SIG-M5 treated with dmso at 0.1 percent for 504 hours (cell line): Measurements from ENCODE around the gene PRTN3.
"Not testable (repeated sequence)": the region's sequence is repeated elsewhere in the genome, so short reads cannot be mapped to it uniquely, and the experiment has no call there.

Source experiments
- DNase-seq: peaks from one replicate; lab custom pipeline; 2025; ENCODE audit not compliant: unreplicated experiment; lab: John Stamatoyannopoulos, UW

Gene PRTN3

DNA sequence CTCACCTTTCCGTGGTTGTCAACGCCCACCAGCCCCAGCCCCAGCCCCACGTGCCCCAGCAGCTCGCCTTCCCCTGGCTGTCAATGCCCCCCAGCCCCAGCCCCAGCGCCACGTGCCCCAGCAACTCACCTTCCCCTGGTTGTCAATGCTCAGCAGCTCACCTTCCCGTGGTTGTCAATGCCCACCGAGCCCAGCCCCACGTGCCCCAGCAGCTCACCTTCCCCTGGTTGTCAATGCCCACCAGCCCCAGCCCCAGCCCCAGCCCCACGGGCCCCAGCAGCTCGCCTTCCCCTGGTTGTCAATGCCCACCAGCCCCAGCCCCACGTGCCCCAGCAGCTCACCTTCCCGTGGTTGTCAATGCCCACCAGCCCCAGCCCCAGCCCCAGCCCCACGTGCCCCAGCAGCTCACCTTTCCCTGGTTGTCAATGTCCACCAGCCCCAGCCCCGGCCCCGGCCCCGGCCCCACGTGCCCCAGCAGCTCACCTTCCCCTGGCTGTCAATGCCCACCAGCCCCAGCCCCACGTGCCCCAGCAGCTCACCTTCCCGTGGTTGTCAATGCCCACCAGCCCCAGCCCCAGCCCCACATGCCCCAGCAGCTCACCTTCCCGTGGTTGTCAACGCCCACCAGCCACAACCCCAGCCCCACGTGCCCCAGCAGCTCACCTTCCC, 37.3 kb downstream of the PRTN3 start:
- DNase-seq: not testable (repeated sequence)

DNA sequence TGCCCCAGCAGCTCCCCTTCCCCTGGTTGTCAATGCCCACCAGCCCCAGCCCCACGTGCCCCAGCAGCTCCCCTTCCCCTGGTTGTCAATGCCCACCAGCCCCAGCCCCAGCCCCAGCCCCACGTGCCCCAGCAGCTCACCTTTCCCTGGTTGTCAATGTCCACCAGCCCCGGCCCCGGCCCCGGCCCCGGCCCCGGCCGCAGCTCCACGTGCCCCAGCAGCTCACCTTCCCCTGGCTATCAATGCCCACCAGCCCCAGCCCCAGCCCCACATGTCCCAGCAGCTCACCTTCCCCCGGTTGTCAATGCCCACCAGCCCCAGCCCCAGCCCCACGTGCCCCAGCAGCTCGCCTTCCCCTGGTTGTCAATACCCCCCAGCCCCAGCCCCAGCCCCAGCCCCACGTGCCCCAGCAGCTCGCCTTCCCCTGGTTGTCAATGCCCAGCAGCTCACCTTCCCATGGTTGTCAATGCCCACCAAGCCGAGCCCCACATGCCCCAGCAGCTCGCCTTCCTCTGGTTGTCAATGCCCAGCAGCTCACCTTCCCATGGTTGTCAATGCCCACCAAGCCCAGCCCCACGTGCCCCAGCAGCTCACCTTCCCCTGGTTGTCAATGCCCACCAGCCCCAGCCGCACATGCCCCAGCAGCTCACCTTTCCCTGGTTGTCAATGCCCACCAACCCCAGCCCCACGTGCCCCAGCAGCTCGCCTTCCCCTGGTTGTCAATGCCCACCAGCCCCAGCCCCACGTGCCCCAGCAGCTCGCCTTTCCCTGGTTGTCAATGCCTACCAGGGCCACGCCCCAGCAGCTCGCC, 38.2 kb downstream of the PRTN3 start:
- not testable (repeated sequence) for DNase-seq

DNA sequence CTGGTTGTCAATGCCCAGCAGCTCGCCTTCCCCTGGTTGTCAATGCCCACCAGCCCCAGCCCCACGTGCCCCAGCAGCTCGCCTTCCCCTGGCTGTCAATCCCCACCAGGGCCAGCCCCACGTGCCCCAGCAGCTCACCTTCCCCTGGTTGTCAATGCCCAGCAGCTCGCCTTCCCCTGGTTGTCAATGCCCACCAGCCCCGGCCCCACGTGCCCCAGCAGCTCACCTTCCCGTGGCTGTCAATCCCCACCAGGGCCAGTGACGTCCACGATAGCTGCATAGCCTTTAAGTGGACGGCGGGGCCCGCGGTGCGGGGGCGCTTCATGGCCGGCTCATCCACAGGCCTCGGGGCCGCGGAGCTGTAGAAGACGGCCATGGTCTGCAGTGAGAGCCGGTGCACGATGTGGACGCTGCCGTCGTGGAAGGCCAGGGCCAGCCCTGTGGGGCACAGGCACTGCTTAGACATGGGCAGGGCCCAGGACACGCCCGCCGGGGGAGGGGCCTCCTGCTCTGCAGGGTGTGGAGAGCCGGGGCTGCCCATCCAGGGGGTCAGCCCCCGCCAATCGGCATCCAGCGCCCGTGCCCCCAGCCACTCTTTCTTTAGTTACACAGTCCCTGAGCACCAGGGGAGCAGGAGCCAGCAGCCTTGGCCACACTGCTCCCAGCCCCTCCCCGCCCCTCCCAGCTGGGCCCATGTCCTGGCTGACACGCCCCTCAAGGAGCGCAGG, 39.1 kb downstream of the PRTN3 start:
- no peak for DNase-seq

DNA sequence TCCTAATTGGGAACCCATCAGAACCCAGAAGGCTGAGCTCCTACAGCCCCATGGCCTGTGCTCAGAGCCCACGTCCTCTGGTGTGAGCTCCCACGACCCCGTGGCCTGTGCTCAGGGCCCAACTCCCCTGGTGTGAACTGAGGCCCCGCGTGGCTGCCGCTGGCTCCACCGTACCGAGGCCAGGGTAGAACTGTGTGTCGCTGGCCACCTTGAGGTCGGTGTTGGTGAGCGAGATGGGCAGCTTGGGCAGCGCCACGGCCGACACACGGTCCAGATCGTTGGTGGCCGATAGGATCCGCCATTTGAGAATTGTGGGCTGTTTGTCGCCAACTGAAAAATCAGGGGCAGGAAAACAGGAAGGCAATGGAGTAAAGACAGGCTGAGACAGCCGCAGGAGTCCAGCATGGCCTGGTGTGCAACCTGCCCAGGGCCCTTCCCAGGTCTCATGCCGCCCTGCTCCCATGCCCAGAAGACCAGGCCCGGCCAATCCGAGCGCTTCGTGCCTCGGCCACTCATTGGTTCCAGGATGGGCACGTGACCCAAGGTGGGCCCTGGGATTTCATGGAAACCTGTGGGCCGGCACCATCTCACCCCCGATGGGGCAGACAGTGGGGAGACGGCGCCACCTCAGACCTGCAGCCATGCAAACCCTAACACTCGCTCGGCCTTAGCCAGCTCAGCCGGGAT, 40.7 kb downstream of the PRTN3 start:
- no peak for DNase-seq

DNA sequence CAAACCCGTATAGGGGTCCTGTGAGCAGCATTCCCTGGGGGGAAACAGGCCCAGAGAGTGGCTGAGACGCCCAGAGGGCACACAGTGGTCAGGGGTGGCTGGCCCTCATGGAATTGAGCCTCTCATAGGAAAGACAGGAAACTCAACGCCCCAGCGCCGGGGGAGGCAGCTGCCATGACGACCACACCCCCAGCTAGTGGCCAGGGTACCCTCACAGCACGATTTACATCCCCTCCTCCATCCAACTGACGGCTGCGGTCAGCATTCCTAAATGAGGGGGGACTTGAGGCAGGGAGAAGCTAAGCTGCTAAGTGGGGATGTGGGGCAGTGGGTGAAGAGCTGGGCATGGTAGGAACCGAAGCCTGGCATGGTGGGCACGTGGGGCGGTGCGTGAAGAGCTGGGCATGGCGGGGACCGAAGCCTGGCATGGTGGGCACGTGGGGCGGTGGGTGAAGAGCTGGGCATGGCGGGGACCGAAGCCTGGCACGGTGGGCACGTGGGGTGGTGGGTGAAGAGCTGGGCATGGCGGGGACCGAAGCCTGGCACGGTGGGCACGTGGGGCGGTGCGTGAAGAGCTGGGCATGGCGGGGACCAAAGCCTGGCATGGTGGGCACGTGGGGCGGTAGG, 42.2 kb downstream of the PRTN3 start:
- no peak for DNase-seq

DNA sequence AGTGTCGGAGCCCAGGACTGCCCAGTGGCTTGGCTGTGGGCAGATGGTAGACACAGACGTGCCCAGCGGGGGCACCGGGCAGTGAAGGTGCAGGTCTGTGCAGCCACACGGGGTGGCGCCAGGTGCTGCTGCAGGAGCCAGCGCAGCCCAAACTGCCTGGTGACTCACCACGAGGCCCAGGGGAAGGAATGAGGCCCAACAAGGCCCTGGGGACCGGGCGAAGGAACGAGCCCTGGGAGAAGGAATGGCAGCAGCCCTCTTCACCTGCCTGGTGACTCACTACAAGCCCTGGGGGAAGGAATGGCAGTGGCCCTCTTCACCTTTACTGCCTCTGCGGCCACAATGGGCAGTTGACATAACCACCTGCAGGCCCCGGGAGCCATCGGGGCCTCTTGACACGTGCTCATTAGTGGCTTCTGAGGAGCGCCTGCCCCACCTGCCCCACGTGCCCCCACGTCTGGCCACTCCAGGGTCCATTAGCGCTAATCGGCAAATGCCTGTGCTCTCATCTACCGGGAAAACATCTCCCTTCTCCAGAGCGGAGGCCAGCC, 42.9 kb downstream of the PRTN3 start:
- no peak for DNase-seq

DNA sequence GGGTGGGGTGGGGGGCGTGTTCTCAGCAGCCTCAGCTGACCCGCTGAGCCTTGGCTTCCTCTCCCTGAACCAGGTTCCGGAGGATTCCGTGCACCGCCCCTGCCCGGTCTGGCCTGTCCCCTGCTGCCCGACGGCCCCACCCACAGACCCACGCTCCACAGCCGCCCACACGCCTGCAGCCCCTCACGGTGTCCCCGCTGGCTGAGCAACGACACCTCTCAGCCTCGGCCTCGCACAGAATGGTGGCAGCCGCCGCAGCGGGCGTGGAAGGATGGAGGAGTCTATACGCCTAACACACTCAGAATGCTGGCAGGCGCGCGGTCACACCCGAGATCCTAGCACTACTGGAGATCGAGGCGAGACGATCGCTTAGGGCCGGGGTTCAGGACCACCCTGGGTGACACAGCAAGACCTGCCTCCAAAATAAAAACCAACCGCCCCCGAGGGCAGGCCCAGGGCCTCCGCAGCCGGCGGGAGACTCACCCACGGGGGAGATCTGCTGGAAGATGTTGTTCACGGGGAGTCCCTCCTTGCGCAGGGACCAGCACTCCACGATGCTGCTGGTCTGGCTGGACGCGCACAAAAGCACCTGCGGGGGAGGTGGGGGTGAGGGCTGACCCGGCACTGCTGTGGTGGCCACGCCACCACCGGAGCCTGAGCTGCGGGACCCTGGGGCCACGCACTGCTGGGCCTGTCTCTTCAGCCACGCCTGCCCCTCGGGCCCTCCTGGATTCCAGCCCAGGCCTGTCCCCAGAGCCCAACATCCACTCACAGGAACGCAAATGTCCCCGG, 43.8 kb downstream of the PRTN3 start:
- no peak for DNase-seq

DNA sequence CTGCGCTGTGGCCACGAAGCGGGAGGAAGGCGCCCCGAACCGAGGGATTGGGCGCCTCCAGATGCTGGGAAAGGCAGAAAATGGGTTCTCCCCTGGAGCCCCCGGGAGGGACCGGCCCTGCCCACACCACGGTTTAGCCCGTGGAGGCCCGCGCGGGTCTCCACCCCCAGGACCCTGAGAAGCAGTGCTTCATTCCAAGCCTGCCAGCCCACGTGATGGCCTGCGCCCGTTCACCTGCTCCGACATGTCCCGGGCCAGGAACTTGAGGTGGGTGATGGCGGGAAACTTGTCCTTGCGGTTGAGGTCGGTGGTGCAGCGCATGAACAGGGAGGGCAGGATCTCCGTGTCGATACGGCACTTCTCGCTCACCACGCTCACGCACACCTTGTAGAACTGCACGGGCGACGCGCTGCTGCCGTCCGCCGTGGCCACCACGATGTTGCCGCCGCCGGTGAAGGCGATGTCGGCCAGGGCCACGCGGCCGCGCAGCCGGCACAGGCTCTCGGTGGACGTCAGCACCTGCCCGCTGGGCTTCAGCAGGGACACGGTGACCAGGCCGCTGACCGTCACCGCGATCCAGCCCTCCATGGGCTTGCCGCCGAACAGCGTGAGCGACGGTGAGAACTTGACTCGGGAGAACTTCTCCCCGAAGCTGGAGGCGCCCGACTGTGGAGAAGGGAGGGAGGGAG, 44.9 kb downstream of the PRTN3 start:
- no peak for DNase-seq

DNA sequence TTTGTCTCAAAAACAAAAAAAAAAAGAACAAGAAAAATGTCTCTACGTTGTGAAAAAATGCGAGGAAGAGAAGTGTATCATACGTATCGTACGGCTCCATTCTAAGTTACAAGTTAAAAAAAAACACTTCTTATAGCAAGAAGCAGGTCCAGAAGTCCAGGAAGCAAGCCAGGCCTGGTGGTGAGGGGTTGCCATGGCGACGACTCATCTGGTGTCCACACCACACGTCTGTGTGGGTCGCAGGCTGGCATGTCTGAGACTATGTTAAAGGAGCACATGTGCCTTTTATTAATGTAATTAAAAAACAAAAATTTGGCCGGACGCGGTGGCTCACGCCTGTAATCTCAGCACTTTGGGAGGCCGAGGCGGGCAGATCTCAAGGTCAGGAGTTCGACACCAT, 46.3 kb downstream of the PRTN3 start:
- no peak for DNase-seq

DNA sequence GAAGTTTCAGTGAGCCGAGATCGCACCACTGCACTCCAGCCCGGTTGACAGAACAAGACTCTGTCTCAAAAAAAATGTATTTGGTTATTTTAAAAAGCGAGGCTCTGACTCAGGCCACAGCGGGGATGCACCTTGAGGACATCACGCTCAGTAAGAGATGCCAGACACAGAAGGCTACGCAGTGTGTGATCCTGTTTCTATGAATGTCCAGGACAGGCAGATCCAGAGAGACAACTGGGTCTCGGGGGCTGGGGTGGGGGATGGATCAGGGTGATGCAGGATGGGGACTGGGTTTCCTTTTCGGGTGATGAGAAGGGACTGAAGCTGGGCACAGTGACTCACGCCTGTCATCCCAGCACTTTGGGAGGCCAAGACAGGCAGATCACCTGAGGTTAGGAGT, 46.8 kb downstream of the PRTN3 start:
- no peak for DNase-seq

DNA sequence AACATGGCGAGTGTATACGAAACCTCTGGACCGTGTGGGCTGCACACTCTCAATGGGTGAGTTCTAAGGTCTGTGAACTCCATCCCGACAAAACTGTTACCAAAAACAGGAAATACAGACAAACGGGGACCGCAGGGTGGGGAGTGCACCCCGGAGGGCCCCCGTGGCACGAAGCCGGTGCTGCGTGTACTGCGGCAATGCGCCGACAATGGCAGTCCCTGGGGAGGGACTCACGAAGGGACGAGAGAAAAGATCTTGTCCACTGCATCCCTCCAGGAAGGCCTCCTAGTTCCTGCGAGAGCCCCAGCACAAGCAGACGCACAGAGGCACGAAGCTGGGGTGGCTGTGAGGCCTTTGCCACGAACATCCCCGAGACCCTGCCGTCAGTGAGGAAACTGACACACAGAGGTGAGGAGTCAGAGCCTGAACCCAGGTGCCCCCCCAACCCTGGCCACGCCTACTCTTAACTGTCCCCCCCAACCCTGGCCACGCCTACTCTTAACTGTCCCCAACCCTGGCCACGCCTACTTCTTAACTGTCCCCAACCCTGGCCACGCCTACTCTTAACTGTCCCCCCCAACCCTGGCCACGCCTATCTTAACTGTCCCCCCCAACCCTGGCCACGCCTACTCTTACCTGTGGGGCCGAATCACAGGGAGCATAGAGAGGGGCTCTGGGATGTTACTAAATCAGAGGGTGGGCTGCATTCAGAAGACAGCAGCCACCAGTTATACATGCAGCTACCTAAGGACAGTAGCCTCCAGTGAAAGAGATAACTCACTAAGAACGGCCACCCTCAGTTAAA, 48.0 kb downstream of the PRTN3 start:
- DNase-seq: no peak

DNA sequence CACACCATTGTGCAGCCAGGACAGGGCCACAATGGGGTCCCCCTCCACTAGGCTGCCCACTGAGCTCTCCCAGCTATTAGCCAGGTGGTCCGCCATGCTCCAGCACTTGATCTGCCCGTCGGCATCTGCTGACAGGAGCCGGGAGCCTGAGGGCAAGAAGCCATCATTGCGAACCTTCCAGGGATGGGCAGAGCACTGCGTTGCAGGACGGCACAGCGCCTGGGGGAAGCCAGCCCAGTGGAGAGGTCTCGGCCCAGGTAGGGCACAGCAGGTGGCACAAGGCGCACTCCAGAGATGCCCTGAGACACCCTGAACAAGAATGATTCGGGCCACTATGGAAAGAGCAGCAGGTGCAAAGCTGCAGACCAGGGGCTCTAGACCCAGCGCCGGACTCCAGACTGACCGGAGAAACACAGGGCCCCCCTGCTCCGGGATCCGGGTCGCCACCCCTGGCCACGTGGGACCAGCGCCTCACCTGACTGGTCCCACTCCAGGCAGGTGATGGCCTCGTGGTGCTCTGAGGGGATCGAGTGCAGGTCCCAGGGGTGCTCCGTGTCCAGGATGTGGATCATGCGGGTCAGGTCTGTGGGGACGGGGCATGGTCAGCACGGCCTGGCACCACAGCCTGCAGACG, 49.0 kb downstream of the PRTN3 start:
- DNase-seq: no peak

DNA sequence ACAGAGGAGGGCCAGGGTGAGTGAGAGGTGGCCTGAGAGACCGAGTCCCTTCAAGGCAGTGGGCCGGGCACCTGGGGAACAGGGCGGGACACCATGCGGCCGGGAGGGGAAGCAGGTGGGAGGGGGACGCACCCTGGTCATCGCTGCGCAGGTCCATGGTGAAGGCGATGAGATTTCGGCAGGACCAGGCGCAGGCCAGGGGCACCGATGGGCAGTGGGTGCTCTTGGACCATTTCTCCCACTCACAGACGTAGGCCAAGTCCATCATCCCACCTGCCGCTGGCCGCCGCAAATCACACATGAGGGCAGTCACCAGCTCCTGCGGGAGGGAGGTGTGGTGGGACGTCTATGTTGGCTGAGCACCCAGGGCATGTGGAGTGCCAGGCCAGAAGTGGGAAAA, 50.0 kb downstream of the PRTN3 start:
- DNase-seq: no peak

DNA sequence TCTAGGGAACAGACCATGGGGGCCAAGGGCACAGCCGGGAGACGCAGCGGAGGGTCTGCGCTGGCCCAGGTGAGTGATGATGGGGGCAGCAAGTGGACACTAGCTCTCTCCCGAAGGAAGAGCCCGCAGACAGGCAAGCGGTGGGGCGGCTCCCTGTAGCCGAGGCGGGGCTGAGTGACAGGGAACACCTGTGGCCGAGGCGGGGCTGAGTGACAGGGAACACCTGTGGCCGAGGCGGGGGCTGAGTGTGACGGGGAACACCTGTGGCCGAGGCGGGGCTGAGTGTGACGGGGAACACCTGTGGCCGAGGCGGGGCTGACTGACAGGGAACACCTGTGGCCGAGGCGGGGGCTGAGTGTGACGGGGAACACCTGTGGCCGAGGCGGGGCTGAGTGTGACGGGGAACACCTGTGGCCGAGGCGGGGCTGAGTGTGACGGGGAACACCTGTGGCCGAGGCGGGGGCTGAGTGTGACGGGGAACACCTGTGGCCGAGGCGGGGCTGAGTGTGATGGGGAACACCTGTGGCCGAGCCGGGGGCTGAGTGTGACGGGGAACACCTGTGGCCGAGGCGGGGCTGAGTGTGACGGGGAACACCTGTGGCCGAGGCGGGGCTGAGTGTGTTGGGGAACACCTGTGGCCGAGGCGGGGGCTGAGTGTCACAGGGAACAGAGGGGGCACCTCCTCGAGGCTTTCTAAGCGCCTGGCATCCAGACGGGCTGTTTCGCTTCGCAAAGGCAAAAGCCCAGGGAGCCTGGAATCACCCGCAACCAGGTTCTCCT, 50.8 kb downstream of the PRTN3 start:
- not testable (repeated sequence) for DNase-seq

DNA sequence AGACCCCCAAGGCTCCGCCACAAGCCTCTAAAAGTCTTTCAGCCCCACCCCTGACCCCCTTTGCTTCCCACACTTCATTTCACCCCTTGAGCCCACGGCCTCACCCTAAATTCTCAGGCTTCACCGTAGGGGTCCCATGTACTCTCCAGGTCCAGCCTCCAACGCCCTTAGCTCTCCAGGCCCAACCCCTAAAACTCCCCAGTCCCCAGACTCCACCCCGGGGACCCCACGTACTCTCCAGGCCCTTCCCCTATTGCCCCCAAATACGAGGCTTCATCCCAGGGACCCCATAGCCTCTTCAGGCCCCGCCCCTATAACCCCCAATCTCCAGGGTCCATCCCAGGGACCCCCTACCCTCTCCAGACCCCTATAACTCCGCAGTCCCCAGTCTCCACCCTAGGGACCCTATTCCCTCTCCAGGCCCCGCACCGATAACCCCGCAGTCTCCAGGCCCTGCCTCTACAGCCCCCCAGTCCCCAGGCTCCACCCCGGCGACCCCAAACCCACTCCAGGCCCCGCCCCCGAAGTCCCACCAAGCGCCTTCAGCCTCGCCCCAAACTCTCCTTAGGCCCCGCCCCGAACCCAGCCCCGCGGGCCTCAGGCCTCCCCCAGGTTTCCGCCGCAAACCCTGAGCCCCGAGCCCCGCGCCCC, 51.6 kb downstream of the PRTN3 start:
- DNase-seq: no peak

DNA sequence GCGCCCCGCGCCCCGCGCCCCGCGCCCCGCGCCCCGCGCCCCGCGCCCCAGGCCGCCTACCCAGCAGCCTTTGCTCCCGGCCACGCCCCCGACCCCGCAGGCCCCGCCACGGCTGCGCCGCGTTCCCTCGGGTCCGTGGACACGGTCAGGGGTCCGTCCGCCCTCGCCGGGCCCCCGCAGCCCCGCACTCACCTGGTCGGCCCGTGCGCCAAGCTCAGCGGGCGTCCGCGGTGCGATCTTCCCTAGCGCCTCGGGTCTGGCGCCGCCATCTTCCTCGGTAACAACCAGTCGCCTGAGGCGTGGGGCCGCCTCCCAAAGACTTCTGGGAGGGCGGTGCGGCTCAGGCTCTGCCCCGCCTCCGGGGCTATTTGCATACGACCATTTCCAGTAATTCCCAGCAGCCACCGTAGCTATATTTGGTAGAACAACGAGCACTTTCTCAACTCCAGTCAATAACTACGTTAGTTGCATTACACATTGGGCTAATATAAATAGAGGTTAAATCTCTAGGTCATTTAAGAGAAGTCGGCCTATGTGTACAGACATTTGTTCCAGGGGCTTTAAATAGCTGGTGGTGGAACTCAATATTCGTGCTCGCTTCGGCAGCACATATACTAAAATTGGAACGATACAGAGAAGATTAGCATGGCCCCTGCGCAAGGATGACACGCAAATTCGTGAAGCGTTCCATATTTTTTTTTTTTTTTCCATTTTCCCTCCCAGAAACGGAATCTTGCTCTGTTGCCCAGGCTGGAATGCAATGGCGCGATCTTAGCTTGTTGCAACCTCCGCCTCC, 52.3 kb downstream of the PRTN3 start, which contains the start of the genes MED16 and RNU6-9:
Gene MED16 (minus strand): TSS at position 294 of the 796 bp plus-strand sequence. CDS start 2,056 bp downstream, outside the sequence.
Gene RNU6-9 (plus strand): TSS at position 591 of the 796 bp plus-strand sequence.
- DNase-seq: peak; percentile 90
